ENCODE data around the gene G2E3.
"Not testable (repeated sequence)": the region's sequence is repeated elsewhere in the genome, so short reads cannot be mapped to it uniquely, and the experiment has no call there.

The G2E3 gene

DNA sequence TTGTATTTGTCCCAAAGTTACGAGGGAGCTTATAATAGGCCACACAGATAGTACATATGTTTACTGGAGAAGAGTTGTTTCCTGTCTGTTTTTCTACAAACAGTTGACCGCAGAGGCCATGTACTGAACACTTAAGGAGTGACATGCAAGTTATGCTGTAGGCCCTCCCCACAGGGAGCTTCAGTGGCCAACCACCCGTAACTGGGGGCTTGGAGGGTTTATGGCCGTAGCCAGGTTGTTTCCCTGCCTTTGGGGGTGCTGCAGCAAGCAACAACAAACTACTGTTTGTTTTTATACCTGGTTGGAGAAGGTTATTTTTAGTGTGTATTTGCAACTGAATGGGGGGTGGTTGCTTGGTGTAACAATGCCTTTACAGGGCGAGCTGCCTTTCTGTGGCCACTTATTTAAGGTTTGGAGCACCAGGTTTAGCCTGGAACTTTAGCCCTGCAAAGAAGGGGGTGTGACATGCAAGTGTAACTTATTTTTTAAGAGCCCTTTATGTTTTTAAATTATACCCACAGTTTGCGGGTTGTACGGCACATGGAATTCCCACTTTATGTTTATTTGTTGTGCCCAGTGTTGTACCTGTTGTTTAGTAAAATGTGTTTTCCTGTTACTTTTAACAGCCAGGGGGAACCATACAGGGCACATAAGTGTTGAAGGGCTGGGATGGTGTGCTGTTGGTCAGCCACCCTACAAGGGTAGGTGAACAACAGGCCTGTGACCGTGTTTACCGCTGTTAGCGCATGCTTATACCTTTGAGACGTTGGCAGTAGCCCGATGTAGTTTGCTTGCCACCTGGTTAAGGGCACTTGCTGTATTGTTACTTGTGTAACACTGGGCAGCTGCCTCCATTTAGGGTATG lies 29.9 kb upstream of the G2E3 start:
- no peak overlapping the region for H2AFZ ChIP-seq (ENCODE audit: low read length, unreplicated experiment)
- H3K79me2 ChIP-seq (ENCODE audit: control insufficient read depth, insufficient read depth, low read length, unreplicated experiment): no peaks in the 10 kb centered on the region
- no peaks in the 10 kb centered on the region for H3K27me3 ChIP-seq (ENCODE audit: insufficient read depth, low read length)
- no peak overlapping the region for H3K27ac ChIP-seq (ENCODE audit: low read depth, low read length)
- no peaks in the 10 kb centered on the region for H3K36me3 ChIP-seq (ENCODE audit: insufficient read depth, low read length)
- H3K4me3 ChIP-seq (ENCODE audit: low read depth, low read length): no peak overlapping the region
- no peaks in the 10 kb centered on the region for H3K4me1 ChIP-seq (ENCODE audit: control insufficient read depth, insufficient read depth, low read length, unreplicated experiment)

GRCh38 chr14:30532264-30532663 lies 26.7 kb upstream of the G2E3 start:
- peaks cover 3% of the 10 kb centered on the region; the same call in 1 of the 2 replicates for H3K27me3 ChIP-seq (ENCODE audit: insufficient read depth, low read length)
- no peaks in the 10 kb centered on the region for H3K36me3 ChIP-seq (ENCODE audit: insufficient read depth, low read length)
- H3K4me3 ChIP-seq (ENCODE audit: low read depth, low read length): no peak overlapping the region
- H3K4me1 ChIP-seq (ENCODE audit: control insufficient read depth, insufficient read depth, low read length, unreplicated experiment): no peaks in the 10 kb centered on the region
- H3K79me2 ChIP-seq (ENCODE audit: control insufficient read depth, insufficient read depth, low read length, unreplicated experiment): no peaks in the 10 kb centered on the region
- H2AFZ ChIP-seq (ENCODE audit: low read length, unreplicated experiment): no peak overlapping the region
- H3K27ac ChIP-seq (ENCODE audit: low read depth, low read length): no peak overlapping the region

- Histone ChIP-seq H3K36me3 (ENCODE audit: insufficient read depth, low read length) (no peaks in the 10 kb centered on the region), H3K27ac (ENCODE audit: low read depth, low read length) (no peak overlapping the region), H2AFZ (ENCODE audit: low read length, unreplicated experiment) (no peak overlapping the region), H3K4me1 (ENCODE audit: control insufficient read depth, insufficient read depth, low read length, unreplicated experiment) (no peaks in the 10 kb centered on the region), H3K27me3 (ENCODE audit: insufficient read depth, low read length) (peaks cover 11% of the 10 kb centered on the region), H3K4me3 (ENCODE audit: low read depth, low read length) (no peak overlapping the region), H3K79me2 (ENCODE audit: control insufficient read depth, insufficient read depth, low read length, unreplicated experiment) (no peaks in the 10 kb centered on the region)
Measured at GRCh38 chr14:30533126-30533525, 25.8 kb upstream of the G2E3 start.

DNA sequence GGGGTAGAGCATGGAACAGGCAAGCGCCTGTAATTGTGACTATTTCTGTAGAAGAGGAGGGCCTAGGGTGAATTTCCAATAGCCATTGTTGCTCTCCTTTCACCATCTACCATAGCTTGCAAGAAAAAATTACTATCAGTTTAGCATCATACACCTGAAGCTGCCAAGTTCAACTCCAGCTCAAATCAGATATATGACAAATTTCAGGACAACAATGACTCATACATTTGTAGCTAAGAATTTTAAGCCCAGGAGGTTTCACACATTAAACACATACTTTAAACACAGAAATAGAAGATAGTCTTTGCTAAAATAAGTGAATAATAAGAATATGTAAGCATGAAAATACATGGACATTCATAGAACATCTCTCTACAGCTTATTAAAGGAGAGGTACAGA lies 17.6 kb upstream of the G2E3 start:
- H3K36me3 ChIP-seq (ENCODE audit: insufficient read depth, low read length): no peaks in the 10 kb centered on the region
- H2AFZ ChIP-seq (ENCODE audit: low read length, unreplicated experiment): no peak overlapping the region
- no peaks in the 10 kb centered on the region for H3K4me1 ChIP-seq (ENCODE audit: control insufficient read depth, insufficient read depth, low read length, unreplicated experiment)
- H3K27ac ChIP-seq (ENCODE audit: low read depth, low read length): no peak overlapping the region
- no peaks in the 10 kb centered on the region for H3K79me2 ChIP-seq (ENCODE audit: control insufficient read depth, insufficient read depth, low read length, unreplicated experiment)
- no peak overlapping the region for H3K4me3 ChIP-seq (ENCODE audit: low read depth, low read length)
- H3K27me3 ChIP-seq (ENCODE audit: insufficient read depth, low read length): peaks cover 12% of the 10 kb centered on the region

DNA sequence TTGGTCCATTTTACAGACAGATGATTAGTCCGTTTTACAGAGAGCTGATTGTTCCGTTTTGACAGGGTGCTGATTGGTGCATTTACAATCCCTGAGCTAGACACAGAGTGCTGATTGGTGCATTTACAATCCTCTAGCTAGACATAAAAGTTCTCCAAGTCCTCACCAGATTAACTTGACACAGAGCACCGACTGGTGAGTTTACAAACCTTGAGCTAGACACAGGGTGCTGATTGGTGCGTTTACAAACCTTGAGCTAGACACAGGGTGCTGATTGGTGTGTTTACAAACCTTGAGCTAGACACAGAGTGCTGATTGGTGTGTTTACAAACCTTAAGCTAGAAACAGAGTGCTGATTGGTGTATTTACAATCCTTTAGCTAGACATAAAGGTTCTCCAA lies 12.2 kb upstream of the G2E3 start:
- not testable (repeated sequence) for H3K79me2 ChIP-seq (ENCODE audit: control insufficient read depth, insufficient read depth, low read length, unreplicated experiment); H3K4me3 ChIP-seq (ENCODE audit: low read depth, low read length); H3K27ac ChIP-seq (ENCODE audit: low read depth, low read length); H2AFZ ChIP-seq (ENCODE audit: low read length, unreplicated experiment); H3K27me3 ChIP-seq (ENCODE audit: insufficient read depth, low read length); H3K36me3 ChIP-seq (ENCODE audit: insufficient read depth, low read length)
- H3K4me1 ChIP-seq (ENCODE audit: control insufficient read depth, insufficient read depth, low read length, unreplicated experiment): peaks cover 20% of the 10 kb centered on the region

DNA sequence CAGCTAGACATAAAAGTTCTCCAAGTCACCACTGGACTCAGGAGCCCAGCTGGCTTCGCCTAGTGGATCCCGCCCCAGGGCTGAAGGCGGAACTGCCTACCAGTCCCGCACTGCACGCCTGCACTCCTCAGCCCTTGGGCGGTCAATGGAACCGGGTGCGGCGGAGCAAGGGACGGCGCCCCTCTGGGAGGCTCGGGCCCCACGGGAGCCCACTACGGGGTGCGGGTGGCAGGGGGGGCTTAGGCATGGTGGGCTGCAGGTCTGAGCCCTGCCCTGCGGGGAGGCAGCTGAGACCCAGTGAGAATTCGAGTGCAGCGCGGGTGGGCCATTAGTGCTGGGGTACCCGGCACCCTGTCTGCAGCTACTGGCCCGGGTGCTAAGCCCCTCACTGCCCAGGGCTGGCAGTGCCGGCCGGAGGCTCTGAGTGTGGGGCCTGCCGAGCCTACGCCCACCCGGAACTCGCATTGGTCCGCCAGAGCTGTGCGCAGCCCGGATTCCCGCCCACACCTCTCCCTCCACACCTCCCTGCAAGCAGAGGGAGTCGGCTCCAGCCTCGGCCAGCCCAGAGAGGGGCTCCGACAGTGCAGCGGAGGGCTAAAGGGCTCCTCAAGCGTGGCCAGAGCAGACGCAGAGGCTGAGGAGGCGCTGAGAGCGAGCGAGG lies 11.4 kb upstream of the G2E3 start:
- Histone ChIP-seq H2AFZ (ENCODE audit: low read length, unreplicated experiment) (no peak overlapping the region), H3K36me3 (ENCODE audit: insufficient read depth, low read length) (no peaks in the 10 kb centered on the region), H3K4me3 (ENCODE audit: low read depth, low read length) (no peak overlapping the region), H3K79me2 (ENCODE audit: control insufficient read depth, insufficient read depth, low read length, unreplicated experiment) (no peaks in the 10 kb centered on the region), H3K27ac (ENCODE audit: low read depth, low read length) (no peak overlapping the region), H3K27me3 (ENCODE audit: insufficient read depth, low read length) (no peaks in the 10 kb centered on the region), H3K4me1 (ENCODE audit: control insufficient read depth, insufficient read depth, low read length, unreplicated experiment) (peaks cover 20% of the 10 kb centered on the region)

- H3K79me2 ChIP-seq (ENCODE audit: control insufficient read depth, insufficient read depth, low read length, unreplicated experiment): no peaks in the 10 kb centered on the region
- H3K4me3 ChIP-seq (ENCODE audit: low read depth, low read length): no peak overlapping the region
- no peaks in the 10 kb centered on the region for H3K36me3 ChIP-seq (ENCODE audit: insufficient read depth, low read length)
- H3K27ac ChIP-seq (ENCODE audit: low read depth, low read length): no peak overlapping the region
- H2AFZ ChIP-seq (ENCODE audit: low read length, unreplicated experiment): no peak overlapping the region
- peaks cover 31% of the 10 kb centered on the region for H3K4me1 ChIP-seq (ENCODE audit: control insufficient read depth, insufficient read depth, low read length, unreplicated experiment)
- H3K27me3 ChIP-seq (ENCODE audit: insufficient read depth, low read length): no peaks in the 10 kb centered on the region
Measured at GRCh38 chr14:30550335-30550734, 8.6 kb upstream of the G2E3 start.

DNA sequence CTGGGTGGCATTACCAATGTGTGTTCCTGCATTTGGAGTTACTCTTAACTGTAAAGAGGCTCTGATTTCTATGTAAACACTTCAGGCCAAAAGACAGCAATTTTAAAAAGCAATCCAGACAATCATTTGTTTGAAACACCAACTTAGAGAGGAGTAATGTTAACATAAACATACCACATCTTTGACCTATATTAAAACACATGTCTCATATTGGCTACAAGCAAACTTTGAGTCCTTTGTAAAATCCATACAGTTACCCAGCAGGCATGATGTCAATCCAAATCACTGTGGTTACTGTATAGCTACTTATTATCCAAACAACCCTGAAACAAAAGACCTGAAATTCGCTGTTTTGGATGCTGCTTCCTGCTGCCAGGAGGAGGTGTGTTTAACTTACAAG lies 7.5 kb upstream of the G2E3 start:
- peak overlapping the region; percentile 42 for H2AFZ ChIP-seq (ENCODE audit: low read length, unreplicated experiment)
- H3K79me2 ChIP-seq (ENCODE audit: control insufficient read depth, insufficient read depth, low read length, unreplicated experiment): no peaks in the 10 kb centered on the region
- H3K36me3 ChIP-seq (ENCODE audit: insufficient read depth, low read length): no peaks in the 10 kb centered on the region
- H3K27me3 ChIP-seq (ENCODE audit: insufficient read depth, low read length): no peaks in the 10 kb centered on the region
- H3K4me3 ChIP-seq (ENCODE audit: low read depth, low read length): no peak overlapping the region
- no peak overlapping the region for H3K27ac ChIP-seq (ENCODE audit: low read depth, low read length)
- peaks cover 31% of the 10 kb centered on the region for H3K4me1 ChIP-seq (ENCODE audit: control insufficient read depth, insufficient read depth, low read length, unreplicated experiment)

- H3K79me2 ChIP-seq (ENCODE audit: control insufficient read depth, insufficient read depth, low read length, unreplicated experiment): no peaks in the 10 kb centered on the region
- peak overlapping the region; percentile 11 for H3K27ac ChIP-seq (ENCODE audit: low read depth, low read length)
- H2AFZ ChIP-seq (ENCODE audit: low read length, unreplicated experiment): peak overlapping the region; percentile 41
- peaks cover 31% of the 10 kb centered on the region for H3K4me1 ChIP-seq (ENCODE audit: control insufficient read depth, insufficient read depth, low read length, unreplicated experiment)
- no peaks in the 10 kb centered on the region for H3K36me3 ChIP-seq (ENCODE audit: insufficient read depth, low read length)
- H3K4me3 ChIP-seq (ENCODE audit: low read depth, low read length): no peak overlapping the region
- H3K27me3 ChIP-seq (ENCODE audit: insufficient read depth, low read length): no peaks in the 10 kb centered on the region
Measured at GRCh38 chr14:30553311-30553989, 5.5 kb upstream of the G2E3 start.

DNA sequence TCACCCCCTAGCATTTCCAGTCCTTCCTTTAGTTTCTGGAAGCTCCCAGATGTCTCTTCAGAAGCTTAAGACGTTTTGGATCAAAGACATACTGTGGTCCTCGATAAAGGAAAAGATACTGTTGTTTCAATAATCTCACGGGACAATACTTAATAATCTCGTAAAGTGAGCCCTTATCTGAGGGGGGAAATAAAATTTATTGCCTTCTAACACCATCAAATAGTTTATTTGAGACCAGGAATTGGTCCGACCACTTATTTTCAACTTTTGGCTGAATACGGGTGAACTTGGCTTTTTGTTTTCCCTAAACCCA lies 640 bp upstream of the G2E3 start:
- peaks cover 42% of the 10 kb centered on the region for H3K79me2 ChIP-seq (ENCODE audit: control insufficient read depth, insufficient read depth, low read length, unreplicated experiment)
- peak overlapping the region; percentile 77 for H3K27ac ChIP-seq (ENCODE audit: low read depth, low read length)
- H3K36me3 ChIP-seq (ENCODE audit: insufficient read depth, low read length): no peaks in the 10 kb centered on the region
- no peaks in the 10 kb centered on the region for H3K27me3 ChIP-seq (ENCODE audit: insufficient read depth, low read length)
- peak overlapping the region; percentile 100 for H3K4me3 ChIP-seq (ENCODE audit: low read depth, low read length)
- H3K4me1 ChIP-seq (ENCODE audit: control insufficient read depth, insufficient read depth, low read length, unreplicated experiment): peaks cover 20% of the 10 kb centered on the region
- H2AFZ ChIP-seq (ENCODE audit: low read length, unreplicated experiment): peak overlapping the region; percentile 99
